H1 (cell line): ENCODE measurements around the gene GBX1. TPM values are rescaled to one million over a fixed set of nuclear protein-coding genes. Genes with fewer than 3 reads are reported as not detected.

Source experiments
- EP300 ChIP-seq, 2 experiments: IDR thresholded peaks; 1 replicate in 1 of 2; 2 replicates in 1 of 2; pipeline ENCODE4 v1.6.1; 2011 to 2012; ENCODE audit warnings: low read depth in 2 of 2, low read length in 2 of 2, mild to moderate bottlenecking in 2 of 2, borderline replicate concordance in 1 of 2, inconsistent platforms in 1 of 2, moderate library complexity in 1 of 2
- GABPA ChIP-seq: IDR thresholded peaks from 2 replicates; pipeline ENCODE4 v1.6.1; 2011; ENCODE audit warnings: mild to moderate bottlenecking, low read length, moderate library complexity, borderline replicate concordance; ENCODE audit not compliant: insufficient read depth
- POLR2AphosphoS5 ChIP-seq: IDR thresholded peaks from 2 replicates; pipeline ENCODE4 v1.6.1; 2011; ENCODE audit warnings: low read depth, low read length
- SIN3A ChIP-seq, 2 experiments: IDR thresholded peaks in 1 of 2; conservative IDR thresholded peaks in 1 of 2; 2 replicates each; pipeline ENCODE4 v1.6.1; 2011 to 2012; ENCODE audit warnings: low read length in 2 of 2, improper control_type of control experiment in 1 of 2, low read depth in 1 of 2, mild to moderate bottlenecking in 1 of 2
- polyA plus RNA-seq, 7 experiments: library from polyadenylated mRNA; depleted of rRNA in 3 of 7; stranded (reverse) in 5 of 7; unstranded in 2 of 7; fragments of >200 nt in 5 of 7; fragments of 200-250 nt in 2 of 7; gene quantifications; 1 replicate in 5 of 7; 2 replicates in 1 of 7; 4 replicates in 1 of 7; pipeline versions ENCODE4 v1.2.1 to v1.2.3, GENCODE V29; 2011 to 2013; ENCODE audit warnings: missing spikeins in 2 of 7, mixed read lengths in 2 of 7
- total RNA-seq: library from RNA; stranded (reverse); fragmentation: NEBNext Ultra II Directional; extraction: Animal tissue kit (Norgen Biotek cat#: 25700); gene quantifications from 2 replicates; pipeline ENCODE4 v1.2.1, GENCODE V29; 2021

The GBX1 gene
- total and polyA plus RNA-seq, 2 of the 8 experiments (the other 6 are each of a cell fraction or from before 2014, with no cell fraction given) = not detected

- TF ChIP-seq POLR2AphosphoS5 = no peak
- no peak for TF ChIP-seq EP300 (IDR thresholded peaks at IDR 0.05; ENCODE audit: borderline replicate concordance in 1 of 2, low read depth in 2 of 2, low read length in 2 of 2)
- no peak for TF ChIP-seq SIN3A (conservative IDR thresholded peaks at IDR 0.05 in 1 of 2, IDR thresholded peaks at IDR 0.05 in 1 of 2; ENCODE audit: low read depth in 1 of 2, low read length in 2 of 2)
- no peak for TF ChIP-seq GABPA
Observed at GRCh38 chr7:151192002-151192539, 24.6 kb upstream of the GBX1 start (continued).
